Inflammatory macrophage (primary cell): ENCODE measurements around the gene DNAH2.

Source experiments
- DNase-seq, 2 donors: peaks; one replicate each; pipeline ENCODE4 v3.0.0-alpha.2; 2020 to 2022

The DNAH2 gene

DNA sequence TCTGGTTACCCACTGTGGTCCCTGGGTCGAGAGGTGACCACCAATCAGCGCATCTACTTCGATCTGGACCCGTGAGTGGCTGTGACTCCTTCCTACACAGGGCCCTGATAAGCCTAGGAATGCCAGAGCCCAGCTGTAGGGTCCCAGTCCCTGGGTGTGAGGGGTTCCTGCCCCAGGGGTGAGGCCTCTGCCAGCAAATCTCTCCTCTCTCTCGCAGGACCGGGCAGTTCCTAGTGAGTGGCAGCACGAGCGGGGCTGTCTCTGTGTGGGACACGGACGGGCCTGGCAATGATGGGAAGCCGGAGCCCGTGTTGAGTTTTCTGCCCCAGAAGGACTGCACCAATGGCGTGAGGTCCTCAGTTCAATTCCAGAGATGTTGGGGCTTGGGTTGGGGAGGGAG, 14.8 kb upstream of the DNAH2 start:
- DNase-seq, result no peak

- DNase-seq, result no peak
These were observed 13.7 kb upstream of the DNAH2 start for GRCh38 chr17:7703584-7704479.

GRCh38 chr17:7704601-7705268, 12.8 kb upstream of the DNAH2 start, which contains the start of gene EFNB3:
EFNB3 (plus strand) TSS chr17:7705202; CDS start chr17:7705599, 397 bp downstream.
- no peak for DNase-seq

- DNase-seq, result no peak
These were observed 12.0 kb upstream of the DNAH2 start for GRCh38 chr17:7705269-7706255.

DNA sequence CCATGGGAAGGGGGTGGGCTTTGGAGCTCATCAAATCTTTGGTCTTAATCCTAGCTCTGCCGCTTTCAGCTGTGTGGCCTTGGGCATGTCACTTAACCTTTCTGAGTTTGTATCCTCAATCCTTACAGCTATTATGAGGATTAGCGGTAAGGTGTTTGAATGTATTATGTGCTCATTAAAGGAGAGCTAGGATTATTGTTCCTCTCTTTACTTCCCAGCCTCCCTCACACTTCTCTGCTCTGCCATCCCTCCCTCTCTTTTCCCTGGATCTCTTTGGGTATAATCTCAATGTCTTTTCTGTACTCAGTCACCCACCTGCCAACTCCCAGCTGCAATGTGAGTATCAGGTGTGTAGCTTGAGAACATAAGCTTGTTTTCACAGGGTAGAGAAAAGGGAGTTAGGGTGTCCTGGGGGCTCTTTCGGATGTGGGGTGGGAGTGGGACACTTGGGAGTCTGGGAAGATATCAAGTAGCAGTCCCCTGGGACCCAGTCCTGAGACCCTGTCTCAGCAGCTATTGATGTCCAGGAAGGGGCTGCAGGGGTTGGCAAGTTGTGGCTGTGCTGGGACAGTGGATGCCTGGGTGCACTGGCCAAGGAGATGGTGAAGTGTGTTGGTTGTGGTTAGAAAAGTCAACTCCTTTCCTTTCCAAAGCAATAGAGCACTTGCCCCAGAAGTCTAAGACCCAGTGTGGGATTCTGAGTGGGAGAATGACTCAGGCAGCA, 10.8 kb upstream of the DNAH2 start:
- no peak for DNase-seq

DNA sequence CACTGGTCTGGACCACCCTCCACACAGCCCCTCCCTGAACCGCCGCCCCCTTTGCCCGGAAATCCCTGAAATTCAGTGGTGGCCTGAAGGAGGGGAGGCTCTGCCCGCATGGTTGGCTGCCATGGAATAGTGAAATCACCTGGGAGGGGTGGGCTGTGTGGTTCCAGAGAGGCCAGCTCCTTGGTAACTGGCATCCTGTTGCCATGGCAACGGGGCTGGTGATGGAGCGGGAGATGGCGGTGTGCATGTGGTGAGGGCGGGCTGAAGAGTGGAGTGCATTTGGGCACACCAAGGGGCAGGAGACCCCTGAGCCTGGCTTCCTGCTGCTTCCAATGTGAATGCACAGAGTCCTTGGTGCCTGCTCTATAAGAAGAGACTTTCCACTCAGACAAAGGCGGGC, 10.1 kb upstream of the DNAH2 start:
- DNase-seq, result no peak

DNA sequence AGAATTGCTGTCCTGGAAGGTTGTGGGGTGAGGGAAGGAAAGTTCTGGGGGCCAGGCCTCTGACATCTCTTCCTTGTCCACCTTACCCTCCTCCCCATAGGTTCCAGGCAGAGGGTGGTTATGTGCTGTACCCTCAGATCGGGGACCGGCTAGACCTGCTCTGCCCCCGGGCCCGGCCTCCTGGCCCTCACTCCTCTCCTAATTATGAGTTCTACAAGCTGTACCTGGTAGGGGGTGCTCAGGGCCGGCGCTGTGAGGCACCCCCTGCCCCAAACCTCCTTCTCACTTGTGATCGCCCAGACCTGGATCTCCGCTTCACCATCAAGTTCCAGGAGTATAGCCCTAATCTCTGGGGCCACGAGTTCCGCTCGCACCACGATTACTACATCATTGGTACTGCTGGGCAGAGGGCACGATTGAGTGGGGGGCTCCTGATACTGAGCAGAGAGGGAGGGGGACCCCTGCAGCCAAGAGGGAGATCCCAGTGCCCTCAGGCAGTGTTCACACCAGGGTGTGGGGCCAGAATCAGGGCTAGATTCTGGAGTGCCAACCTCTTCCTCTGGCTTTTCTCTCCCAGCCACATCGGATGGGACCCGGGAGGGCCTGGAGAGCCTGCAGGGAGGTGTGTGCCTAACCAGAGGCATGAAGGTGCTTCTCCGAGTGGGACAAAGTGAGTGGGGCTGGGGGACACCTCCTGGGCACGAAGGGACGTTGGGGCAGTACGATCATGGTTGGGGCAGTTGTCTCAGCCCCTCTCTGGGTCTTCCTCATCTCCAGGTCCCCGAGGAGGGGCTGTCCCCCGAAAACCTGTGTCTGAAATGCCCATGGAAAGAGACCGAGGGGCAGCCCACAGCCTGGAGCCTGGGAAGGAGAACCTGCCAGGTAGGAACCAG, 9.4 kb upstream of the DNAH2 start:
- DNase-seq, result no peak

DNA sequence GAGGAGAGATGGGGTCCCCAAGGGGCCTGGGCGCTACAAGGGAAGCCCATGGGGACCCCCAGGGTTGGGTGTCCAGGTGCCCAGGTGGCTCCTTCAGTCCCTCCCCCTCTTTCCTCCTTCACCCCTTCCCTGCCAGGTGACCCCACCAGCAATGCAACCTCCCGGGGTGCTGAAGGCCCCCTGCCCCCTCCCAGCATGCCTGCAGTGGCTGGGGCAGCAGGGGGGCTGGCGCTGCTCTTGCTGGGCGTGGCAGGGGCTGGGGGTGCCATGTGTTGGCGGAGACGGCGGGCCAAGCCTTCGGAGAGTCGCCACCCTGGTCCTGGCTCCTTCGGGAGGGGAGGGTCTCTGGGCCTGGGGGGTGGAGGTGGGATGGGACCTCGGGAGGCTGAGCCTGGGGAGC, 8.5 kb upstream of the DNAH2 start:
- no peak for DNase-seq

- peak; percentile 45 to 70 for DNase-seq
These were observed 7.2 kb upstream of the DNAH2 start for GRCh38 chr17:7710301-7710700.

- DNase-seq, result peak; percentile 25 to 46
These were observed 6.3 kb upstream of the DNAH2 start for GRCh38 chr17:7711051-7711755.

GRCh38 chr17:7712111-7712771, 5.3 kb upstream of the DNAH2 start:
- DNase-seq, result no peak

DNA sequence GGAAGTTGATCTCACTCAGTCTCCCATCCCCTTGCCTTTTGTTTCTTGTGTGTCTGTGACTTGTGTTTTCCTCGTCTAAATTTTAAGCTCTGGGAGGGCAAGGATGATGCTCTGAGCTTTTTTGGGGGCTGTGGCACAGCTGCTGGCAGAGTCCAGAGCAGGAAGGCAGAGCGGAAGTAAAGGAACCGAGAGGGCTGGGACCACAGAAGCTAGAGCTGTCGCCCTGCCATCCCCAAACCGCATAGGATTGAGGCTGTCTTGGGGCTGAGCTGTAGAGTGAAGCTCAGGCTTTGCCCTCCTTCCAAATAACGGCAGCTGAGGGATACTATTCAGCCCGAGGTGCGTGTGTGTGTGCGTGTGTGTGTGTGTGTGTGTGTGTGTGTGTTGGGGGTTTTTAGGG, 3.8 kb upstream of the DNAH2 start:
- peak in 1 of 2 donors; percentile 22 for DNase-seq

- no peak for DNase-seq
These were observed 2.6 kb upstream of the DNAH2 start for GRCh38 chr17:7714721-7715594.

- no peak for DNase-seq
These were observed 1.3 kb upstream of the DNAH2 start for GRCh38 chr17:7715936-7716886.

DNA sequence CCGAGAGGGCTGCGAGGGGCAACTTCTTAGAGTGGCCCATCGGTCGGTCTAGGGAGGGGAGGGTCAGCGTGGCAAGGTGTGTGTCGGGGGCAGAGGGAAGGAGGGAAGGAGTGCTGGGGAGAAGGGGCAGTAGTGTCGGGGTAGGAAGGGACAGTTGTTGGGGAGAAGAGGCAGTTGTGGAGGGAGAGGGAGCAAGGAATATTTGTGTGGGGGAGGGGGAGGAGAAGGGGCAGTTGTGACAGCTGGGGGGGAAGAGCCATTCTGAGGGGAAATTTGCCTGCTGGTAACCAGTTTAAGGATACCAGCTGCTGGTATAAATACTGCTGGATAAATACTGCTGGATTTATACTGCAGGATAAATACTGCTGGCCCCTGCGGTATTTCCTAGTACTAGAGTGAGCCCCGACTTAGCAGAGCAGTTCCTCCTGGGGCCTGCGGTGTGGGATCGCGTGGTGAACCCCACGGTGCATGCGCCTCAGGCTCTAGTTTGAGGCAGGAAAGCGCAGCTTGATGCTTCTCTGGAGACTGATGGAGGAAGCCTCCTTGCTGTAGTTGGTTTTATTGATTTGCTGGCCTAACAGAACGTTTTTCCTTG, 309 bp downstream of the DNAH2 start:
- DNase-seq, result peak; percentile 57 to 68

- no peak for DNase-seq
These were observed 2.1 kb downstream of the DNAH2 start for GRCh38 chr17:7719661-7720060.

DNA sequence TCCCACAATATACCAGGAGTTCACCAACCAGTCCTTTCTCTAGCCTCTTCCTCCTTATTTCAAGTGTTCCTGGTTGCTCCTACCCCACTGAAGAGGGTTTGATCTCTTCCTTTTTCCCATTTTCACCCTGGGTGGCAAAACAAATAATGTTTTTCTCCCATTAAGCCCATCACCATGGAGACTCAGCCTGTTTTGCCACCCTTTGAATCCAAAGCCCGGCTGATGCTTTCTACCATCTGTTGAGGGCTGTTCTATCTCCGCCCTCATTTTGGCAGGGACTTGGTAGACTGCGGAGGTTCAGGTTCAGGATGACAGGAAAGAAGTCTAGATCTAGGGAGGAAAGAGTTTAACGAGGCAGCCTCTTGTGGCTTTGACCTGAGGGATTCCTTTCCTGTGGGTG, 2.6 kb downstream of the DNAH2 start:
- no peak for DNase-seq
